Measurements from ENCODE around the gene VEGFC. TPM values are rescaled to one million over a fixed set of nuclear protein-coding genes. Genes with fewer than 3 reads are reported as not detected.

VEGFC gene
- total RNA-seq, 1 experiment from 2014 or later, result not detected

GRCh38 chr4:176794651-176795050, 1.9 kb upstream of the VEGFC start:
- no peaks in the 10 kb centered on the region for H3K27me3 ChIP-seq (ENCODE audit: insufficient read depth, low read length)
- no peaks in the 10 kb centered on the region for H3K36me3 ChIP-seq (ENCODE audit: control insufficient read depth in 1 of 2, insufficient read depth in 2 of 2, low read length in 2 of 2)
- no peaks in the 10 kb centered on the region for H3K9me2 ChIP-seq (ENCODE audit: insufficient read depth)
- ATAC-seq (no peak), DNase-seq (ENCODE audit: low read depth, low spot score) (no peak)
- no peak overlapping the region for H3K9ac ChIP-seq (ENCODE audit: low read length)
- H3K79me2 ChIP-seq (ENCODE audit: insufficient read depth, low read length), result no peaks in the 10 kb centered on the region
- no peaks in the 10 kb centered on the region for H3K4me1 ChIP-seq (ENCODE audit: control insufficient read depth in 1 of 2, insufficient read depth in 2 of 2, low read length in 2 of 2)
- no peaks in the 10 kb centered on the region for H4K20me1 ChIP-seq (ENCODE audit: insufficient read depth)
- no peaks in the 10 kb centered on the region for H3K9me3 ChIP-seq (ENCODE audit: control insufficient read depth in 1 of 2, insufficient read depth in 1 of 2, low read depth in 1 of 2, low read length in 2 of 2)
- intact Hi-C loops (cut with micrococcal nuclease), result loop anchor here (5.0 kb wide), 1 partner anchor 417 kb away; no protein-coding TSS in a partner anchor
- CTCF ChIA-PET, result no interaction called here
- H2AFZ ChIP-seq (ENCODE audit: low read depth, low read length, poor library complexity, severe bottlenecking), result no peak overlapping the region
- no peak overlapping the region for H3K4me3 ChIP-seq (replicated peaks in 1 of 2; ENCODE audit: low read depth in 1 of 2, low read length in 2 of 2)
- no peak overlapping the region for H3K4me2 ChIP-seq (ENCODE audit: low read length)
- POLR2A ChIA-PET, result no interaction called here
- TF ChIP-seq YY1 (IDR thresholded peaks at IDR 0.05; ENCODE audit: extremely low read depth, insufficient replicate concordance, low read depth, low read length), result no peak
- TF ChIP-seq TCF7L2 (IDR thresholded peaks at IDR 0.05; ENCODE audit: borderline replicate concordance, extremely low read depth, insufficient read depth, insufficient read length), result no peak
- TF ChIP-seq ELF1 (IDR thresholded peaks at IDR 0.05; ENCODE audit: borderline replicate concordance, low read depth), result no peak
- TF ChIP-seq CTCF (IDR thresholded peaks at IDR 0.05 in 2 of 3, conservative IDR thresholded peaks at IDR 0.05 in 1 of 3; ENCODE audit: borderline replicate concordance in 1 of 3, insufficient read depth in 1 of 3, low read depth in 2 of 3, low read length in 2 of 3), result no peak
- TF ChIP-seq ZBTB33 (IDR thresholded peaks at IDR 0.05; ENCODE audit: extremely low read depth, insufficient replicate concordance, low read length), result no peak
- no peak for TF ChIP-seq ZNF274 (IDR thresholded peaks at IDR 0.05; ENCODE audit: low read depth, low read length)
- no peak for TF ChIP-seq JUND (IDR thresholded peaks at IDR 0.05)
- no peak for TF ChIP-seq REST (IDR thresholded peaks at IDR 0.05; ENCODE audit: low read depth)
- no peak for TF ChIP-seq POLR2AphosphoS5 (IDR thresholded peaks at IDR 0.05; ENCODE audit: low read depth, low read length)
- no peak for TF ChIP-seq SRF (IDR thresholded peaks at IDR 0.05; ENCODE audit: low read depth)
- TF ChIP-seq EGR1 (IDR thresholded peaks at IDR 0.05; ENCODE audit: low read depth), result no peak
- no peak for TF ChIP-seq POLR2A (IDR thresholded peaks at IDR 0.05; ENCODE audit: borderline replicate concordance, extremely low read depth, insufficient read depth, insufficient read length)
- BruUV-seq (replicated peaks), result no TSS peak
- RAD21 ChIA-PET (ENCODE audit: low non-redundant PET in 1 of 2, low total read pairs in 2 of 2, uncharacterized antibody in 2 of 2, unreplicated experiment in 2 of 2), result no interaction called here
- no peak overlapping the region for H3K27ac ChIP-seq (ENCODE audit: low read depth, low read length)

All from HCT116 (cell line).